ENCODE data around the gene NEURL1. TPM values are rescaled to one million over a fixed set of nuclear protein-coding genes. Genes with fewer than 3 reads are reported as not detected.

Gene NEURL1
- total RNA-seq, 1 donor from 2014 or later = 4.2 TPM

DNA sequence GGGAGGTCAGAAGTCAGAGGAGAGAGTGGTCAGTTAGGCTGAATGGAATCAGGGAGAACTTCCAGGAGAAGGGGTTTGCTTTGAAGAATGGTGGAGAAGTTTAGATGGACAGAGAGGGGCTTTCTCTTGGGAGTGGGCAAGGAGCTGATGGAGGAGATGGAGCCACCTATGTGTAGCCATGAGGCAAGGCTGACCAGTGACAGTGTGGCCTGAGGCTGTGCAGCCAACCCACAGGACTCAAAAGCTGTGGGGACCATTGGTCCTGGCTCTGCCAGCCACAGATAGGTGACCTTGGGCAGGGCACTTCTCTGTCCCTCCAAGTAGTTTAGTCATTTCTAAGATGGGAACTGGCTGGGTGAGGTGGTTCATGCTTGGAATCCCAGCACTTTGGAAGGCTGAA, 18.7 kb downstream of the NEURL1 start:
- Histone ChIP-seq H3K9me3 (no peaks in the 10 kb centered on the region), H3K27me3 (no peaks in the 10 kb centered on the region), H3K4me3 (no peak overlapping the region), H3K4me1 (peaks cover 9% of the 10 kb centered on the region), H3K27ac (no peak overlapping the region), H3K36me3 (no peaks in the 10 kb centered on the region)
- intact Hi-C loops (cut with DNase I) = no loop called here
- DNase-seq (ENCODE audit: extremely low spot score in 2 of 2) = peak in 1 of 2 donors; percentile 77
- TF ChIP-seq POLR2AphosphoS5 (IDR thresholded peaks at IDR 0.05; ENCODE audit: insufficient read depth in 1 of 2, low read depth in 1 of 2) (no peak), POLR2A (IDR thresholded peaks at IDR 0.05) (no peak)
- TF ChIP-seq, protein P1, sequence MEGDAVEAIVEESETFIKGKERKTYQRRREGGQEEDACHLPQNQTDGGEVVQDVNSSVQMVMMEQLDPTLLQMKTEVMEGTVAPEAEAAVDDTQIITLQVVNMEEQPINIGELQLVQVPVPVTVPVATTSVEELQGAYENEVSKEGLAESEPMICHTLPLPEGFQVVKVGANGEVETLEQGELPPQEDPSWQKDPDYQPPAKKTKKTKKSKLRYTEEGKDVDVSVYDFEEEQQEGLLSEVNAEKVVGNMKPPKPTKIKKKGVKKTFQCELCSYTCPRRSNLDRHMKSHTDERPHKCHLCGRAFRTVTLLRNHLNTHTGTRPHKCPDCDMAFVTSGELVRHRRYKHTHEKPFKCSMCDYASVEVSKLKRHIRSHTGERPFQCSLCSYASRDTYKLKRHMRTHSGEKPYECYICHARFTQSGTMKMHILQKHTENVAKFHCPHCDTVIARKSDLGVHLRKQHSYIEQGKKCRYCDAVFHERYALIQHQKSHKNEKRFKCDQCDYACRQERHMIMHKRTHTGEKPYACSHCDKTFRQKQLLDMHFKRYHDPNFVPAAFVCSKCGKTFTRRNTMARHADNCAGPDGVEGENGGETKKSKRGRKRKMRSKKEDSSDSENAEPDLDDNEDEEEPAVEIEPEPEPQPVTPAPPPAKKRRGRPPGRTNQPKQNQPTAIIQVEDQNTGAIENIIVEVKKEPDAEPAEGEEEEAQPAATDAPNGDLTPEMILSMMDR (IDR thresholded peaks at IDR 0.05) = no peak

DNA sequence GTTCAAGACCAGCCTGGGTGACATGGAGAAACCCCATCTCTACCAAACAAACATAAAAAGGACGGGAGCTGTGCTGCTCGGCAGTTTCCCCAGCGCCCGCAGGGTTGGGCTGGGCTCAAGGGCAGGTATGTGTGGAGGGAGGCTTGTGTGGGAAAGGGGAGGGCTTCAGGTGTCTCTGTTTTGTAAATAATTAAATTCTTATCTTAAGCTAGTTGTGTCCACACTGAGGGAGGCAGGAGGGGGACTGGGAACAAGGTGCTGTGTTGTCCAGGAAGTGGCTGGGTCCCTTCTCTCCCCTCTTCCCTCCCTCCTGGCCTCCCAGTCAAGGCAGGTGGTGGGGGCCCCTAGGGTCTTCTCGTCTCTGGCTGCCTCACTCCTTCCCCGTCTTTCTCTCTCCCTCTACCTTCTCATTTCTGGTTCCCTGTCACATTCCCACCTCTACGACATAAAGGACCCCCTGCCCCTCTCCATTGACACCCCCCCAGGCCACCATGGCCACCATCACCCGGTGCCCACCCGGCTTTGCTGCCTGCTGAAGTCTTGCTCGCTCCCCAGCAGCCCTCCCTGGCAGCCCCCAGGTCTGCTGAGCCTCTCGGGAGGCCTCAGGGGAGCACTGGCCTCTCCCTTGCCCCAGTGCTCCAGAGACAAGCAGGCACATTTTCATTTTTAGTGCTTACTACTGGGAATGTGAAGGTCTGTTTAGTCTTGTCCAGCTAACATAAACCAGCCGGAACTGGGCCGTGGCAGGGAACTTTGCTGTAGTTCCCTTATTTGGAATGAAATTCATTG, 19.3 kb downstream of the NEURL1 start:
- intact Hi-C loops (cut with DNase I) = no loop called here
- no peak for TF ChIP-seq POLR2AphosphoS5 (IDR thresholded peaks at IDR 0.05; ENCODE audit: insufficient read depth in 1 of 2, low read depth in 1 of 2)
- Histone ChIP-seq H3K27me3 (no peaks in the 10 kb centered on the region), H3K4me1 (peaks cover 9% of the 10 kb centered on the region), H3K4me3 (no peak overlapping the region), H3K27ac (peak overlapping the region; percentile 30), H3K36me3 (no peaks in the 10 kb centered on the region), H3K9me3 (no peaks in the 10 kb centered on the region)
- DNase-seq (ENCODE audit: extremely low spot score in 2 of 2) = peak in 1 of 2 donors; percentile 32

DNA sequence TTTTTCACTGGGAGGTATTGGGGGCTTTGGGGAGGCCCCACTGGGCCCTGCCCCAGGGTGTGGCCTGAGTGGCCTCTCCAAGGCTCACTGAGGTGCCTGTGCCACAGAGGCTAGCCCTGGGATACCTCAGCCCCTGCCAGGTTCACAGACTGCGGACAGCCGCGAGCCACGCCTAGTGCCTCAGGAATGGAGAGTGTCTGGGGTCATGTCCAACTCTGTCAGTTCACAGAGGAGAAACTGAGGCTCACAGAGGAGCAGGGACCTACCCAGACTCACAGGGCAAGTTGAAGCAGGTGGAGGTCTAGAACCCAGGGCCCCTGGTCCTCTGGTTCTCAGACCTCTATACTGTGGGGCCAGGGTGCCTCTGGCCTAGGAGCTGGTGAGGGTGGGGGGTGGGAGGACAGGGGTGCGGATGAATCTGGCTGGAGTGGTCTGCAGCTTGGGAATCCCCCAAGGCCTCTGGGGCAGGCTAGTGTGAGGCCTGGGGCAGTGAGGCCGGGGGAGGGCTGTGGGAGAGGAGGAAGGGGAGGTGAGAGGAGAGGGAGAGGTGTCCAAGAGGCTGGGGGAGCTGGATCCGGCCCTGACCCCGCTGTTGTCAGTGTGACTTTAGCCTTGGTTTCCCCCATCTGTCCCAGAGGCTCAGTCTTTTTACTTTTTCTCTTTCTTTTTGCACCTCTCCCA, 20.0 kb downstream of the NEURL1 start:
- DNase-seq (ENCODE audit: extremely low spot score in 2 of 2) = peak in 1 of 2 donors; percentile 77
- H3K27ac ChIP-seq = peak overlapping the region; percentile 30

DNA sequence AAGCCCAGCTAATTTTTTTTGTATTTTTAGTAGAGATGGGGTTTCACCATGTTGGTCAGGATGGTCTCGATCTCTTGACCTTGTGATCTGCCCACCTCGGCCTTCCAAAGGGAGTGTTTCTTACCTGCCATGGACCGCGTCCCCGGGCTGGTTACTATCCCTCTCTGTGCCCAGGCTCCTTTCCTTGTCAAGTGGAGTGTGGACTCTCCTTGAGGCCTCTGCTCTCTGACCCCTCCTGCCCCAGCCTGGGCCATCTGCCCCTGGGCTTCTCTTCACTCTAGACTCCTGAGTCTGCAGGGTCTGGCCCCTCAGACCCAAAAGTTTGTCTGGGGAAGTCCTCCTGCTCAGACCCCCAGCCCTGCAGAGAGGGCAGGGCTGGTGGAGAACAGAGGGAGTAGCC, 20.7 kb downstream of the NEURL1 start:
- intact Hi-C loops (cut with DNase I) = no loop called here
- TF ChIP-seq, protein P1 (IDR thresholded peaks at IDR 0.05) = no peak
- TF ChIP-seq POLR2AphosphoS5 (IDR thresholded peaks at IDR 0.05; ENCODE audit: insufficient read depth in 1 of 2, low read depth in 1 of 2) (no peak), POLR2A (IDR thresholded peaks at IDR 0.05) (no peak)

More for the DNA sequence above, 20.0 kb downstream of the NEURL1 start:
- peaks cover 9% of the 10 kb centered on the region for H3K4me1 ChIP-seq
- H3K4me3 ChIP-seq = no peak overlapping the region
- H3K9me3 ChIP-seq = no peaks in the 10 kb centered on the region
- TF ChIP-seq, protein P1 (IDR thresholded peaks at IDR 0.05) = no peak
- TF ChIP-seq POLR2A (IDR thresholded peaks at IDR 0.05) (no peak), POLR2AphosphoS5 (IDR thresholded peaks at IDR 0.05; ENCODE audit: insufficient read depth in 1 of 2, low read depth in 1 of 2) (no peak)
- H3K36me3 ChIP-seq = no peaks in the 10 kb centered on the region
- intact Hi-C loops (cut with DNase I) = no loop called here
- H3K27me3 ChIP-seq = no peaks in the 10 kb centered on the region

DNA sequence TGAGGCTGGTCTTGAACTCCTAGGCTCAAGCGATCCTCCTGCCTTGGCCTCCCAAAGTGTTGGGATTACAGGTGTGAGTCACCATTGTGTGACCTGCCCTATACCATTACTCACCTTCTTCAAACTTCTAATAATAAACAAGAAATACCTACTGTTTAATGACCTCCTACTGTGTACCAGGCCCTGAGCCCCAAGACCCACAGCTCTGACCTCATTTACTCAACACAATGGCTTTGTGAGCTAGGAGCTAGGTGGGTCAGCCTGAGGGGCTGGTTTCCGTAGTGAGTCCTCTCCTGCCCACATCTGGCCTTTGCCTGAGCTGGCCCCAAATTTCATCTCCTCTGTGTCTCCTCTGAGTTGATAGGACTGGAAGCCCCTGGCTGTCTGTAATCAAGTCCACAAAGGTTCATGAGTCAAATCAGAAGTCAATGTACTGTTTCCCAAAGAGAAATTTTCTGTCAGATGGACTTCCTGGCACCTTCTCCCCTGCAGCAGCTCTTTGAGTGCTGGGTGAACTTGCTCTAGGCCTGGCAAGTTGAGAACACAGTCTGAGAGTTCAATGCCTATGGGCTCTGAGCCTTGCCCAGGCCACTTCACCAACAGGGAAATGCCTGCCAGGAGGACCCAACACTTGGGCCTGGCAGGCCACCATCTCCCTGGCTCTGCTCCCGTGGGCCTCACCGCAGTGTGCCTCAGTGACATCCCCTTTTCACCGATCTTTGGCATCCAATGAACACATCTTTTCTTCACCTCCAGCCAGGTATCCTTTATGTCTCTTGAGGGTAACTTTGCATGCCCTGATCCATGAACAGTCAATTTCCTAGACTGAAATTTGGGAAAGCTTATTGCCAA, 24.0 kb downstream of the NEURL1 start:
- intact Hi-C loops (cut with DNase I) = no loop called here
- Histone ChIP-seq H3K27me3 (no peaks in the 10 kb centered on the region), H3K4me3 (no peak overlapping the region), H3K27ac (no peak overlapping the region), H3K4me1 (peaks cover 9% of the 10 kb centered on the region), H3K9me3 (no peaks in the 10 kb centered on the region), H3K36me3 (no peaks in the 10 kb centered on the region)
- TF ChIP-seq POLR2AphosphoS5 (IDR thresholded peaks at IDR 0.05; ENCODE audit: insufficient read depth in 1 of 2, low read depth in 1 of 2) (no peak), POLR2A (IDR thresholded peaks at IDR 0.05) (no peak)
- TF ChIP-seq, protein P1 (IDR thresholded peaks at IDR 0.05) = no peak
- peak in 1 of 2 donors; percentile 32 for DNase-seq (ENCODE audit: extremely low spot score in 2 of 2)

More for the DNA sequence above, 20.7 kb downstream of the NEURL1 start:
- Histone ChIP-seq H3K36me3 (no peaks in the 10 kb centered on the region), H3K27me3 (no peaks in the 10 kb centered on the region), H3K9me3 (no peaks in the 10 kb centered on the region), H3K4me1 (peaks cover 9% of the 10 kb centered on the region), H3K4me3 (no peak overlapping the region), H3K27ac (peak overlapping the region; percentile 57)
- no peak for DNase-seq (ENCODE audit: extremely low spot score in 2 of 2)

Data from vagina (tissue), 2 donors.